Neural cell (in vitro differentiated cells): ENCODE results near the gene RALB.

Experiments
- EP300 ChIP-seq: fragments of 450-650 bp; conservative IDR thresholded peaks from 2 replicates; pipeline ENCODE4 v1.6.1; 2014; ENCODE audit warnings: antibody characterized with exemption, mild to moderate bottlenecking, moderate library complexity; ENCODE audit not compliant: poor library complexity, severe bottlenecking
- EZH2 ChIP-seq: fragments of 200-600, 300-800 bp; shearing (Covaris generic), sonication (generic); IDR thresholded peaks from 2 replicates; pipeline ENCODE4 v1.6.1; 2014; ENCODE audit warnings: antibody characterized with exemption, low read length, borderline replicate concordance, mild to moderate bottlenecking; ENCODE audit not compliant: insufficient read depth, poor library complexity, severe bottlenecking
- MXI1 ChIP-seq: fragments of 450-650 bp; conservative IDR thresholded peaks from 2 replicates; pipeline ENCODE4 v1.6.1; 2014; ENCODE audit warnings: antibody characterized with exemption, mild to moderate bottlenecking; ENCODE audit not compliant: poor library complexity, severe bottlenecking
- POLR2AphosphoS5 ChIP-seq: IDR thresholded peaks from 2 replicates; pipeline ENCODE4 v1.6.1; 2012
- RAD21 ChIP-seq: fragments of 450-650 bp; conservative IDR thresholded peaks from 2 replicates; pipeline ENCODE4 v1.6.1; 2014; ENCODE audit warnings: antibody characterized with exemption, mild to moderate bottlenecking, moderate library complexity
- SMC3 ChIP-seq: fragments of 450-650 bp; conservative IDR thresholded peaks from 2 replicates; pipeline ENCODE4 v1.6.1; 2014; ENCODE audit warnings: antibody characterized with exemption, mild to moderate bottlenecking, moderate library complexity; ENCODE audit not compliant: poor library complexity
- TAF1 ChIP-seq: IDR thresholded peaks from 2 replicates; pipeline ENCODE4 v1.6.1; 2012; ENCODE audit warnings: low read depth
- TF ChIP-seq, protein P1 (sequence below): fragments of 450-650 bp; IDR thresholded peaks from 2 replicates; pipeline ENCODE4 v1.5.1; 2014; ENCODE audit warnings: antibody characterized with exemption, mild to moderate bottlenecking, moderate library complexity; ENCODE audit not compliant: poor library complexity, severe bottlenecking
- TF ChIP-seq, protein P2 (sequence below): IDR thresholded peaks from 2 replicates; pipeline ENCODE4 v1.6.1; 2012; ENCODE audit warnings: borderline replicate concordance

DNA sequence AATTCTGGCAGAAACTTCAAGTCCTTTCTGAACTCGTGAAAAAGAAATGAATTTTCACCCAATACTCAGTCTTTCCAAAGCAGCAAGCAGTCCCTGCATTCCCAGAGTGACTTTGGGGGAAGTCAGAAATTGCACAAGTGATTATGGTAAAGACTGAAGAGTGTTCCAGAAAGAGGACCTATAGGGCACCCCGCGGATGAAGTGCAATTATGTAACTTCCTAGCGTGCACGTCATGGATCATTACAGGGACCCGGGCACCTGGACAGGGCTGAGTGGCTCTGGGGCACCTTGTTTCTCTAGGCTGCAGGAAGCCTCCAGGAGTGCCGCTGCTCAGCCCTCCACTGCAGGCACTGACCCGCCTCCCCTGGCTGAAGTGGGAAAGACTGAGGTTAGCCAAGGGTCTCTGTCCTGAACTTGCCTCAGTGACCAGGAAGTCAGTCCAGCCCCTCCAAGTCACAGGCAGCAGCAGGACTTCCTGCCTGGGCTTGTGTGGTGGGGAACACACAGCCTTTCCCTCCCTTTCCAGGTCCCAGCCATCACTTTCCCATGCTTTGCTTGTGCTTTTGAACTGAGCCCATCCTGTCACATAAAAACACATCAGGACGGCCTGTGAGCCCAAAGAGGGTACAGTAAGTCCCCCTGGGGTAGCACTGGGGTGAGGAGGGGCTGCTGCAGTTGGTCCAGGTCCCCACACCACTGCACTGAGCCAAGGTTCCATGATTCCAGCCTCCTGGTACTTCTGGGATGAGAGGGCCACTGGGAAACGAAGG lies 49.2 kb upstream of the RALB start:
- TF ChIP-seq, protein P1, sequence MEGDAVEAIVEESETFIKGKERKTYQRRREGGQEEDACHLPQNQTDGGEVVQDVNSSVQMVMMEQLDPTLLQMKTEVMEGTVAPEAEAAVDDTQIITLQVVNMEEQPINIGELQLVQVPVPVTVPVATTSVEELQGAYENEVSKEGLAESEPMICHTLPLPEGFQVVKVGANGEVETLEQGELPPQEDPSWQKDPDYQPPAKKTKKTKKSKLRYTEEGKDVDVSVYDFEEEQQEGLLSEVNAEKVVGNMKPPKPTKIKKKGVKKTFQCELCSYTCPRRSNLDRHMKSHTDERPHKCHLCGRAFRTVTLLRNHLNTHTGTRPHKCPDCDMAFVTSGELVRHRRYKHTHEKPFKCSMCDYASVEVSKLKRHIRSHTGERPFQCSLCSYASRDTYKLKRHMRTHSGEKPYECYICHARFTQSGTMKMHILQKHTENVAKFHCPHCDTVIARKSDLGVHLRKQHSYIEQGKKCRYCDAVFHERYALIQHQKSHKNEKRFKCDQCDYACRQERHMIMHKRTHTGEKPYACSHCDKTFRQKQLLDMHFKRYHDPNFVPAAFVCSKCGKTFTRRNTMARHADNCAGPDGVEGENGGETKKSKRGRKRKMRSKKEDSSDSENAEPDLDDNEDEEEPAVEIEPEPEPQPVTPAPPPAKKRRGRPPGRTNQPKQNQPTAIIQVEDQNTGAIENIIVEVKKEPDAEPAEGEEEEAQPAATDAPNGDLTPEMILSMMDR, result no peak
- TF ChIP-seq TAF1 (no peak), EZH2 (no peak), POLR2AphosphoS5 (no peak), EP300 (no peak), RAD21 (no peak), SMC3 (no peak), MXI1 (no peak)
- TF ChIP-seq, protein P2, sequence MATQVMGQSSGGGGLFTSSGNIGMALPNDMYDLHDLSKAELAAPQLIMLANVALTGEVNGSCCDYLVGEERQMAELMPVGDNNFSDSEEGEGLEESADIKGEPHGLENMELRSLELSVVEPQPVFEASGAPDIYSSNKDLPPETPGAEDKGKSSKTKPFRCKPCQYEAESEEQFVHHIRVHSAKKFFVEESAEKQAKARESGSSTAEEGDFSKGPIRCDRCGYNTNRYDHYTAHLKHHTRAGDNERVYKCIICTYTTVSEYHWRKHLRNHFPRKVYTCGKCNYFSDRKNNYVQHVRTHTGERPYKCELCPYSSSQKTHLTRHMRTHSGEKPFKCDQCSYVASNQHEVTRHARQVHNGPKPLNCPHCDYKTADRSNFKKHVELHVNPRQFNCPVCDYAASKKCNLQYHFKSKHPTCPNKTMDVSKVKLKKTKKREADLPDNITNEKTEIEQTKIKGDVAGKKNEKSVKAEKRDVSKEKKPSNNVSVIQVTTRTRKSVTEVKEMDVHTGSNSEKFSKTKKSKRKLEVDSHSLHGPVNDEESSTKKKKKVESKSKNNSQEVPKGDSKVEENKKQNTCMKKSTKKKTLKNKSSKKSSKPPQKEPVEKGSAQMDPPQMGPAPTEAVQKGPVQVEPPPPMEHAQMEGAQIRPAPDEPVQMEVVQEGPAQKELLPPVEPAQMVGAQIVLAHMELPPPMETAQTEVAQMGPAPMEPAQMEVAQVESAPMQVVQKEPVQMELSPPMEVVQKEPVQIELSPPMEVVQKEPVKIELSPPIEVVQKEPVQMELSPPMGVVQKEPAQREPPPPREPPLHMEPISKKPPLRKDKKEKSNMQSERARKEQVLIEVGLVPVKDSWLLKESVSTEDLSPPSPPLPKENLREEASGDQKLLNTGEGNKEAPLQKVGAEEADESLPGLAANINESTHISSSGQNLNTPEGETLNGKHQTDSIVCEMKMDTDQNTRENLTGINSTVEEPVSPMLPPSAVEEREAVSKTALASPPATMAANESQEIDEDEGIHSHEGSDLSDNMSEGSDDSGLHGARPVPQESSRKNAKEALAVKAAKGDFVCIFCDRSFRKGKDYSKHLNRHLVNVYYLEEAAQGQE, result no peak
